ENCODE data around the gene CCL27. TPM values are rescaled to one million over a fixed set of nuclear protein-coding genes. Genes with fewer than 3 reads are reported as not detected.
A peak's percentile ranks its signal among the peaks of the same experiment; 100 is the strongest.

Gene CCL27
- total and polyA plus RNA-seq, 2 donors from 2014 or later, result not detected

- Histone ChIP-seq H3K4me1 (ENCODE audit: control insufficient read depth in 2 of 3, insufficient read depth in 2 of 3, low read depth in 1 of 3, low read length in 3 of 3) (peaks cover under 1 to 17% (median 4%) of the 10 kb centered on the region in 3 donors), H3K9me3 (ENCODE audit: control insufficient read depth in 2 of 3, insufficient read depth in 1 of 3, low read length in 3 of 3) (no peaks in the 10 kb centered on the region), H3K9ac (ENCODE audit: low read length in 3 of 3) (no peak overlapping the region), H3K4me3 (ENCODE audit: low read length in 3 of 3) (no peak overlapping the region), H3K27ac (ENCODE audit: low read depth in 2 of 2, low read length in 2 of 2) (no peak overlapping the region), H3K27me3 (ENCODE audit: control insufficient read depth, insufficient read depth, low read length) (peaks cover 39% of the 10 kb centered on the region), H3K36me3 (ENCODE audit: control insufficient read depth in 2 of 3, insufficient read depth in 3 of 3, low read length in 3 of 3) (no peaks in the 10 kb centered on the region)
- DNase-seq, result peak in 3 of 5 donors; percentile 37 to 64 (median 62)
- no peak for TF ChIP-seq CTCF (IDR thresholded peaks at IDR 0.05; ENCODE audit: borderline replicate concordance, extremely low read depth, insufficient read depth)
- intact Hi-C loops (cut with DNase I), result no loop called here
- no peak for FAIRE-seq
These were observed 37.8 kb downstream of the CCL27 start for GRCh38 chr9:34624475-34625185.

- H3K4me3 ChIP-seq (ENCODE audit: low read length in 3 of 3), result no peak overlapping the region
These were observed 38.9 kb downstream of the CCL27 start for GRCh38 chr9:34623374-34624235.

More at GRCh38 chr9:34623374-34624235, 38.9 kb downstream of the CCL27 start:
- intact Hi-C loops (cut with DNase I), result no loop called here
- H3K36me3 ChIP-seq (ENCODE audit: control insufficient read depth in 2 of 3, insufficient read depth in 3 of 3, low read length in 3 of 3), result no peaks in the 10 kb centered on the region
- DNase-seq (peak in 2 of 5 donors; percentile 42 to 69), FAIRE-seq (no peak)
- no peak overlapping the region for H3K9ac ChIP-seq (ENCODE audit: low read length in 3 of 3)
- H3K4me1 ChIP-seq (ENCODE audit: control insufficient read depth in 2 of 3, insufficient read depth in 2 of 3, low read depth in 1 of 3, low read length in 3 of 3), result peaks cover 3 to 15% (median 4%) of the 10 kb centered on the region in 3 donors
- no peak overlapping the region for H3K27ac ChIP-seq (ENCODE audit: low read depth in 2 of 2, low read length in 2 of 2)
- H3K27me3 ChIP-seq (ENCODE audit: control insufficient read depth, insufficient read depth, low read length), result peaks cover 34% of the 10 kb centered on the region
- no peaks in the 10 kb centered on the region for H3K9me3 ChIP-seq (ENCODE audit: control insufficient read depth in 2 of 3, insufficient read depth in 1 of 3, low read length in 3 of 3)
- no peak for TF ChIP-seq CTCF (IDR thresholded peaks at IDR 0.05; ENCODE audit: borderline replicate concordance, extremely low read depth, insufficient read depth)
